Suppressor macrophage (primary cell): ENCODE measurements around the gene COPS7A.

Experiments
- DNase-seq, 4 experiments: peaks; one replicate each; pipeline ENCODE4 v3.0.0-alpha.2; 2020 to 2022

Gene COPS7A

DNA sequence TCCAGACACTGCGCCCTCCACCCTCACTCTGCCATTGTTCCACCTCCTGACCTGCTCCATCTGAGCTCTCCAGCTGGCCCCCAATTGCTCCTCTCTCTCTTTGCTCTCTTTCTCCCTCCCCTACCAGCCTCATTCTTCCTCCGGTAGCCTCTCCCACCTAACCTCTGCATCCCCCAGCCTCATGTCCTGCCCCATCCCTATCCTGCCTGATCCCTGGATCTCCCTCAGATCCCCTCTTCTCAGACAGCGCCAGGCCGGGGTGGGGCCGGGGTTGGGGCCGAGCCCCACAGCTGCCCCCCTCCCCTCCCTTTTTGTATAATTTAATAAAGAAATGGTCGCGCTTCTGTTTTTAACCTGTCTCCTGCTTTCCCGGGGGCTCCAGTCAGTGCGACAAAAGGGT, 46.8 kb downstream of the COPS7A start:
- DNase-seq = no peak

DNA sequence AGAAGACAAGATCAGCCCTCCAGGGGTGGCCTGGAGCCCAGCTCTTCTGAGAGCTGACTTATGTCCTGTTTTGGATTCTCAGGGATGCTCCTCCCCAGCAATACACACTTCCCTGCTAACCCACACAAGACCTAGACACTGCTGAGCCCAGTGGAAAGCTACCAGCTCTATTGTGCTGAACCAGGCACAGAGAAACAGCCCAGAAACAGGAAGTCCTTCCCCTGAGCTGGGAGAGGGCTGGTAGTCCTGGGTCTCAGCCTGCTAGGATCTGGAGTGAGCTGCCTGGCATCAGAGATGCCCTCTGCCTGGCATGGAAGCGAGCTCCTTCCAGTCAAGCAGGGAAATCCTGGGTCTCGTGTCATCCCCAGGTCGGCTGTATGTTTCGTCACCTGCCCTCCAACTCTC, 47.2 kb downstream of the COPS7A start:
- DNase-seq = peak; percentile 86 to 95 (median 92)

DNA sequence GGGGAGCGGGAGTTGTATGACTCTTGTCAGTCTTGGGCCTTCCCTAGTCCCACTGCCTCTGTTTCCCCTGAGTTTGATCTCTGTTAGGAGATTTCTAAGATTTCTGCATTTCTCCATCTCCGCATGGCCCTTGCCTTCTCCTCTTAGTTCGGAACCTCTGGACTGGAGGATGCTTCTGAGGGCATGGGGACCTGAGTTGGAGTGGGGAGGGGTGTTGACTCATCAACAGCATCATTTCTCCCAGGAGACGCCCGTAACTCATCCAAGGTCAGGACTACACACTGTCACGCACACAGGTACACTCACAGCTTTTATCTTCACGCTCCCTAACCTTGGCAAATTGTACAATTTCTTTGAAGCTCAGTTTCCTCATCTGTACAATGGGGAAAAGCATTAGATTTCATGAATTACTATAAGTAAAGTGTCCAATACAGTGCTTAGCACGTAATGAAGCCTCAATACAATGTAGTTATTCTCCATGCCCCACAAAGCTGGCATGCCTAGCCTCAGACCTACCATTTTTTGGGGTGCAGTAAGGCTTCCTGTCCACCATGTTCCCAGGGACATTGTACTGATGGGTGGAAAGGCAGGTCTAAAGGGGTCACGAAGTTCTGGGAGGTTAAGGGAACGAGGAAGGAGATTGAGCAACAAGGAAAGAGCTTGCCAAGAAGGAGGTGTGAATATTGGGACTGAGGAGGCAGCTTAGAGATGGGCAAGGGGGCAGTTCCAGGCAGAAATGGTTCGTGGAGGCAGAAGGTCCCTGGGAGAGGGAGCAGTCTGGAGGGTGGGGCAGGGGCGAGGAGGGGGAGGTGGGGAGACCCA, 47.9 kb downstream of the COPS7A start:
- DNase-seq = no peak

DNA sequence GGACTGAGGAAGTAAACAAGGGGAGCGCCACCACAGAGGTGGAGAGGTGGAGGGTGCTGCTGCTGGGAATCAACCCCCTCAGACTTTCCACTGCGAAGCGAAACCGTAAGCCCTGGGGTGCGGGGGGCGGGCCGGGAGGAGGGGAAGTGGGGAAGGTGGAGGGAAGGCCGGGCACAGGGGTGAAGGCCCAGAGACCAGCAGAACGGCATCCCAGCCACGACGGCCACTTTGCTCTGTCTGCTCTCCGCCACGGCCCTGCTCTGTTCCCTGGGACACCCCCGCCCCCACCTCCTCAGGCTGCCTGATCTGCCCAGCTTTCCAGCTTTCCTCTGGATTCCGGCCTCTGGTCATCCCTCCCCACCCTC, 48.5 kb downstream of the COPS7A start, which contains the start of gene LAG3:
Gene LAG3 (plus strand): TSS at position 190 of the 365 bp plus-strand sequence. CDS start 333 bp downstream, outside the sequence.
- peak in 1 of 4 experiments; percentile 32 for DNase-seq

DNA sequence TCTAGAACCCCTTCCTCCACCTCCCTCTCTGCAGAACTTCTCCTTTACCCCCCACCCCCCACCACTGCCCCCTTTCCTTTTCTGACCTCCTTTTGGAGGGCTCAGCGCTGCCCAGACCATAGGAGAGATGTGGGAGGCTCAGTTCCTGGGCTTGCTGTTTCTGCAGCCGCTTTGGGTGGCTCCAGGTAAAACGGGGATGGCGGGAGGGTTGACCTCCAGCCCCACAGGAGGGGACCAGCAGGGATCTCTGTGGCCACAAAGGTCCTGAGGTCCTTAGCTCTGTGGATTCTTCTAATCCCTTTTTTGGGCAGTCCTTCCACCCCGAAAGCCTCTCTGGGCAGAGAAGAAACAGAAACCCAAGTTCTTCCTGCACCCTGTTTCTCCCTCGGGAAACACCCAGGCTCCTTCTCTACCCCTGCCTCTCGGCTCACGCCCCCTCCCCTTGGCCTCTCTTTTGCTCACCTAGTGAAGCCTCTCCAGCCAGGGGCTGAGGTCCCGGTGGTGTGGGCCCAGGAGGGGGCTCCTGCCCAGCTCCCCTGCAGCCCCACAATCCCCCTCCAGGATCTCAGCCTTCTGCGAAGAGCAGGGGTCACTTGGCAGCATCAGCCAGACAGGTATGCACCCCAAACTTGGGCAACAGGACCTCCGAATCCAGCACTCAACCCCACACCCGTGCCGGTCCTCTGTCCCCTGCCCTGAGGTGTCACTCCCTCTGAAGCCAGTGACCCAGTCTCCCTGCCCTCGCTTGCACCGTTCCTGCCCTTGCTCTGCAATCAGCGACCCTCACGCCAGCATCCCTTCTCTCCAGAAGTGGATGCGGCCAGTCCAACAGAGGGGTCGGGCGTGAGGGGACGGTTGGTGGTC, 49.1 kb downstream of the COPS7A start:
- DNase-seq = no peak

DNA sequence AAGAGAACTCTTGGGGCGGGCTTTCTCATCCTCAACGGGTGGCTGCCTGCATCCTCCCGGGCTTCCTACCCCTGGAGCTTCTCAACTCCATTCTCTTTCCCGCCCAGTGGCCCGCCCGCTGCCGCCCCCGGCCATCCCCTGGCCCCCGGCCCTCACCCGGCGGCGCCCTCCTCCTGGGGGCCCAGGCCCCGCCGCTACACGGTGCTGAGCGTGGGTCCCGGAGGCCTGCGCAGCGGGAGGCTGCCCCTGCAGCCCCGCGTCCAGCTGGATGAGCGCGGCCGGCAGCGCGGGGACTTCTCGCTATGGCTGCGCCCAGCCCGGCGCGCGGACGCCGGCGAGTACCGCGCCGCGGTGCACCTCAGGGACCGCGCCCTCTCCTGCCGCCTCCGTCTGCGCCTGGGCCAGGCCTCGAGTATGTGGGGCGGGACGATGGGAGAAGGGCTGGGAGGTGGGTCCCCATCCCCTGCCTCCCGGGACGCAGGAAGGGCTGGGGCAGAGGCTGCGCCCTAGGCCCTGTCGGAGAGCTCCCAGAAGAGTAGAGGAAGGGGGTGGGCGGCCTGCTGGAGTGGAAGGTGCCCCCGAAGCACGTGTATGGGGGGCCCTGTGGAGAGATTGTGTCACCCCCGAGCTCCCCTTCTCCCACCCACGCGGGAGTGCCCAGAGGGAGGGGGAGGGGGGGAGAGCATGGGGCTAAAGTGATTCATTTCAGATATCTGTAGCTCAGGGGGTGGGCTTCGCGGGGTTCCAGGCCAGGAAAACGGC, 49.9 kb downstream of the COPS7A start:
- no peak for DNase-seq

DNA sequence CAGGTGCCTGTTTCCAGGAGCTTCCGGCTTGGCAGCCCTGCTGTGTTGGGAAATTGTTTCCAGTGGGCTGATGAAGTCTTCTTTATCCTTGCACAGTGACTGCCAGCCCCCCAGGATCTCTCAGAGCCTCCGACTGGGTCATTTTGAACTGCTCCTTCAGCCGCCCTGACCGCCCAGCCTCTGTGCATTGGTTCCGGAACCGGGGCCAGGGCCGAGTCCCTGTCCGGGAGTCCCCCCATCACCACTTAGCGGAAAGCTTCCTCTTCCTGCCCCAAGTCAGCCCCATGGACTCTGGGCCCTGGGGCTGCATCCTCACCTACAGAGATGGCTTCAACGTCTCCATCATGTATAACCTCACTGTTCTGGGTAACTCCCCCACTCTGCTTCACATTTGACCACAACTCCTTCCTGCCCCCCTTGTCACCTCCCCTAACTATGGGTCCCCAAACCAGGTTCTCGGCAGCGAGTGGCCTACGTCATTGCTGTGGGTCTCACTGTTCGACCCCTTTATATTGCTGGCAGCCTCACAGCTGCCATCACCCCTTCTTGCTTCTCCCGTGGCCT, 50.7 kb downstream of the COPS7A start:
- no peak for DNase-seq

DNA sequence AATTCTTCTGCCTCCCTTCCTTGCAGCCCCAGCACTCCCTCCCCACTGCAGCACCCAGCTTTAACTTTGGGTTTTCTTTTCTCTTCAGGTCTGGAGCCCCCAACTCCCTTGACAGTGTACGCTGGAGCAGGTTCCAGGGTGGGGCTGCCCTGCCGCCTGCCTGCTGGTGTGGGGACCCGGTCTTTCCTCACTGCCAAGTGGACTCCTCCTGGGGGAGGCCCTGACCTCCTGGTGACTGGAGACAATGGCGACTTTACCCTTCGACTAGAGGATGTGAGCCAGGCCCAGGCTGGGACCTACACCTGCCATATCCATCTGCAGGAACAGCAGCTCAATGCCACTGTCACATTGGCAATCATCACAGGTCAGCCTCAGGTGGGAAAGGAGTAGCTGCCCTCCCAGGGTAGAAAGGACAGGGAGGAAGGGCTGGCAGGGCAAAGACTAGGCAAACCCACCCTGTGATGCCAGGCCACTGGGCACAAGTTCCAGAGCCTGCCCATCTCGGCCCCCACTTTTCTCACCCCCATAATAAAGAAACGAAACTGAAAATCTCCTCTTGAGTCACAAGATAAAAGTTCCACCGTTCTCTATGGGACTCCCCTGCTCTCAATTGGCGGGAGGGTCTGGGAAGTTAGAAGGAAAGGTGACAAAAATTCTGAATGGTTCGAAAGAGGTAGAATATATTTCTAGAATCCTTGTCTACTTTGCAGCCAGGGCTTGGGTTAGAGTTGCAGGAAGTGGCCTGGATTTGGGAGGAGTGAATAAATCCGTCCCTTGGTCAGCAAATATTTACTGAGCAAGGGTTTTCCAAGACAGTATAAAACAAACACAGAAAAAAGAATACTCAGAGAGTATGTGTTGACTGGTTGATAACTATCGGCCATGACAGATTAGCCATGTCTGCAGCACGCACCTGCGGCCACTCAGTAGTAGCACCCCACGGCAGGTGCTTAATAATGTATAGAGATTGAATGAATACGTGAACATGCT, 51.6 kb downstream of the COPS7A start:
- no peak for DNase-seq

DNA sequence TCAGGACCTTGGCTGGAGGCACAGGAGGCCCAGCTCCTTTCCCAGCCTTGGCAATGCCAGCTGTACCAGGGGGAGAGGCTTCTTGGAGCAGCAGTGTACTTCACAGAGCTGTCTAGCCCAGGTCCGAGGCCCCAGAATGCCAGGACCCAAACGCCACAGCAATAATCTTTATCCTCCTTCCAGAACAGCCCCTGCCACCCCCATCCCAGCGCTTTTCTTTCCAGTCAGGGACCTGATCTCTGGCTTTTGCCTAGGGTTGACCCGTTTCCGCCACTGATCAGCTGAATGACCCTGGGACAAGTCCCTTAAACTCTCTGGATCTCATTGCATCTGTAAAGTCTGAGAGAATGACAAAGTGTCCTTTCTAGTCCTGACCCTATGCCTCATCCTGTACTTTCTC, 53.5 kb downstream of the COPS7A start:
- no peak for DNase-seq

DNA sequence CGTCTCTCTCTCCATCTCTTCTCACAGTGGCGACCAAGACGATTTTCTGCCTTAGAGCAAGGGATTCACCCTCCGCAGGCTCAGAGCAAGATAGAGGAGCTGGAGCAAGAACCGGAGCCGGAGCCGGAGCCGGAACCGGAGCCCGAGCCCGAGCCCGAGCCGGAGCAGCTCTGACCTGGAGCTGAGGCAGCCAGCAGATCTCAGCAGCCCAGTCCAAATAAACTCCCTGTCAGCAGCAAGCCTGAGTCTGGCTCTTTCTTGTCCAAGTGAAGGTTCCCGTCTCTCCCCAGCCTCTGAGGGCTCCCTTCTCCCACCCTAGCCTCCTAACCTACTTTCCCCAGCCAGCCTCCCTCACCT, 54.3 kb downstream of the COPS7A start:
- peak in 2 of 4 experiments; percentile 45 for DNase-seq

DNA sequence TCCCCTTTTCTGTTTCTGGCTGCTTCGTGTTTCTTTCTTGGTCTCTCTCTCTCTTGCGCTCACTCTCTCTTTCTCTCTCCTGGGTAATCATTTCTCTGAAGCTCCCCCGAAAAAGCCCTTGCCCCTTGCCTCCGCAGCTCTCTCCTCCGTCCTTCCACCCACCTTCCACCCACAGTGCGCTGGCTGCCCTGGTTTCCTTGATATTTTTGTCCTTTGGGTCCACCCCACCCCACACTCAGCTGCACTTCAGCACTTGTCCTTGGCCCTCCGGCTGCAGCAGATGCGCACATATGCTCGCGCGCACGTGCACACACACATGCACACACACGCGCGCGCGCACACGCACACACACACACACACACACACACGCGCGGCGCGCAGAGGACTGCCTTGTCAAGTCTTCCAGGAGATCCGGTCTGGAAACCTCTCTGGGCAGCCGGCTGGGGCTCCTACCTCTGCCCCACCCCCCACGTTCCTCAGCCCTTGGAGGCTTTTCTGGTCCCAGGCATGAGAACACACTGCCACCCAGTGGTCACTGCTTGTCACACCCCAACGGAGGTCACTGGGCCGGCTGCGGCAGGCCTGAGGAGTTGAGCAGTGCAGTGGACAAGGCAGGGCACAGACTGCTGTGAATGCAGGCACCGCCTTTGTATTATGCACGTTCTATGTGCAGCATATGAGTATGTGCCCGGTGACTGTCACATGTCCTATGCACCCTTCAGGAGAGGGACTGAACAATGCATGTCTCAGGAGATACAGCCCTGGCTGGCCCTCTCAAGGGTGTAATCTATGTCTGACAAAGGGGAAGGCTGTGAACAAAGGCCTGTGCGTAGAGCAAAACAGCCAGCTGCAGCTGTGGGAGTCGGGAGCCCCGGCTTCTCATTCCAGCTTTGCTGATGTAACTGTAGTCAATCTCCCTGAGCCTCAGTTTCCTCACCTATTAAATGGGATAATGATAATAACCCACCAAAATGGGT, 55.0 kb downstream of the COPS7A start:
- peak; percentile 92 to 97 (median 96) for DNase-seq

DNA sequence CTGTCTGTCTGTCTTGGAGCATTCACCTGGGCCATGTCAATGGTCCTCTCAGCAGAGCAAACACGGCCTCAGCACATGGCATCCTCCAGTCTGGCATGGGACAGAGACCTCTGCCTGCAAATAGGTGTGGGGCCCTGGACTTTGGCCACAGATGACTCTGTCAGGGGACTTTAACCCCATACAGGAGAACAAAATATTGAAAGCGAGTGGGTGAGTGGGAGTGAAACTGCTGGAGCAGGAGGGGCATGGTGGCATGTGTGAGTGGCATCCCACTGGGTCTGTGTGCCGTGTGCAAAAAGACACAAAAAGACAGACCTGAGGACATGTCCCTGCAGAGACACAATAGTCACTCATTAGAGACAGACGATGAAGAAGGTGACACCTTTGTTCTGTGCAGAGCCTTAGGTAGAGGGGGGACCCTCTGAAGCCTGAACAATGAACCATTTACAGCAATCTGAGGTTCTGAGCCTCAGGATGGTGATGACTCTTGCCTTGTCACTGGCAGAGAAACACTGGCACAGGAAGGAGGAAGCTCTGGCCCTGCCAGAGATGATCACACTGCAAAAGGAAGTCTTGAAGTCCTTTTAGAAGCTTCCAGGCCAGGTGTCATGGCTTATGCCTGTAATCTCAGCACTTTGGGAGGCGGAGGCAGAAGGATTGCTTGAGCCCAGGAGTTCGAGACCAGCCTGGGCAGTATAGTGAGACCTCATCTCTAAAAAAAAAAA, 56.0 kb downstream of the COPS7A start:
- peak; percentile 44 to 65 (median 56) for DNase-seq

DNA sequence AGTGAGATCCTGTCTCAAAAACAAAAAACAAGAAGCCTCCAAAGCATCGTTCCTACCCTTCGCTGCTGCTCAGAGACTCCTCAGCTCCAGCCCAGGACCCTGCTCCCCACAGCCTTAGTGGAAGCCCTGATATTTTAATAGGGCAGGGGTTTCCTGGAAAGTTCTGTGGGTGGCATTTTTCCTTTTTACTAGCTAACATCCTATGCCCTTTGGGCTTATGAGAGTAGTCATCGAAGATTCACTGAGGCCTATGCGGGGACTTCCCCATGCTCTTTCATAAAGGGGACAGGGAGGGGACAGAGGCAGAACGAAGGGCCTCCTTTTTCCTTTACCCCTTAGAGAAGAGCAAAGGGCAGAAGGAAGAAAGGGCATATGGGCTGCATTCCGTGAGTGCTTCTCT, 56.7 kb downstream of the COPS7A start:
- no peak for DNase-seq
